Occipital lobe (tissue), 2 donors: ENCODE results near the gene EIF1AD. TPM values are rescaled to one million over a fixed set of nuclear protein-coding genes. Genes with fewer than 3 reads are reported as not detected.
"Not testable (repeated sequence)": the region's sequence is repeated elsewhere in the genome, so short reads cannot be mapped to it uniquely, and the experiment has no call there.

ENCODE experiments used
- DNase-seq: peaks from one replicate; lab custom pipeline; 2025; lab: John Stamatoyannopoulos, UW
- total RNA-seq: library from RNA; depleted of rRNA; stranded (reverse); fragments of >200 nt; gene quantifications from one replicate; pipeline ENCODE4 v1.2.3, GENCODE V29; 2014

Gene EIF1AD
- total RNA-seq, 1 donor from 2014 or later, result 20.7 TPM

DNA sequence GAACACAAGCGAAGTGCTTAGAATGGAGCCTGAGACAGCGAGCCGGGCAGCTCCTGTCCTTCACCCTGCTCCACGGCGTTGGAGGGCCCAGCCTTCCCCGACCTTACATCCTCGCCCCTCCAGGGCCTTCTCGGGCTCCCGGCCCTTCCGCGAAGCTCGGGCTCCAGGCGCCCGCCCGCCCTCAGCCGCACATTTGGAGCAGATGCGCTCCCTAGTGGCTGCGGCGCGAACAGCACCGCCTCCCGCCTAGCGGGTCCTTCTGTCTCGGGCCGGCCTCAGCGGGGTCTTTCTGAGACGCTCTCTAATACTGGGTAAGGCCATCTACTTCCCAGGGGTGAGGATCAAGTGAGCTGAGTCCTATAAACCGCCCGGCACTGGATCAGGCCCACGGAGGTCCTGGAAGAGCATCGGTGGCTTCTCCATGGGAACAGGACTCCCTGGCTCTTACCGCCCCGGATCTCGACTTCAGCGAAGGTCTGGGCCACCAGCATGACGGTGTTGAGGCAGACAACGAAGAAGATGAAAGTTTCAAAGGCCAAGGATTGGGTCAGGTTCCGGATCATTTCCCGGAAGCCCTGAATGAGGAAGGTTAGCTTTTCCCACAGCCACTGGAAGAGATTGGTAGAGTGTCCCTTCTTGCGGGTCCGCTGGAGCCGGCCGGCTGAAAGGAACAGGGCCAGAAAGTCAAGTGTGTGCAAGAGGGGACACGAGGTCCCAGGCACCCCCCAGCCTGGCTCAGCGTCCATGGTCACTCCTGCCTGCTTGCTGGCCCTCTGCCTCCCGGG, 20.6 kb upstream of the EIF1AD start:
- DNase-seq, result no peak

DNA sequence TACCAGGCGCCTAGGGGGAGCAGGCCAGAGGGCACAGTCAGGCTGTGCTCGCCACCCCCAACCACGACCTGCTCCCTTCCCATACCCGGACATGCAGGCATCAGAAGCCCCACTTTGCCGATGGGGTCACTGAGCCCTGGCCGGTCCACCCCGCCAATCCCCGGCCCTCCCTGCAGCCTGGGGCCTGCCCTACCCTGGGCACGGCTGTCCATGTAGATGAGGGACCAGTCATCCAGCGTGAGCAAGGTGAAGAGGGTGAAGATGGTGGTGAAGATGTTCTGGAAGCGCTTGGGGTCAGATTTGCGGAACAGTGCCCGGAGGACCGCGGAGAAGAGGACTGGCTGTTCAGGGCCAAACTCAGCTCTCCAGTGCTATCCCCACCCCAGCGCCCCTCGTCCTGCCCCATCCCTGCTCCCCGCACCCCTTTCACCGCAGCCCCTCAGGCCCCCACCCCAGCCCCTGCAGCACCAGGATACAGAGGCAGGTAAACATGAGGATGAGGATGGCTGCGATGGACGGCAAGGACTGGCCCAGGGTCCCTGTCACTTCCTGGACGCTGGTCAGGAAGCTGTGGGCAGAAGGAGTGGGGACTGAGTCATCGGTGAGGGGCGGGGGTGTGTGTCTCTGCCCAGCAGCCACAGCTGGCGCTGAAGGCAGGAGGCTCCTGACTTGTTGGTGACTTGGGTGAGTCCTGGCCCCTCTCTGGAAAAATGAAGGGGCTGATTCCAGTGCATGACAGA, 18.8 kb upstream of the EIF1AD start:
- DNase-seq, result no peak

DNA sequence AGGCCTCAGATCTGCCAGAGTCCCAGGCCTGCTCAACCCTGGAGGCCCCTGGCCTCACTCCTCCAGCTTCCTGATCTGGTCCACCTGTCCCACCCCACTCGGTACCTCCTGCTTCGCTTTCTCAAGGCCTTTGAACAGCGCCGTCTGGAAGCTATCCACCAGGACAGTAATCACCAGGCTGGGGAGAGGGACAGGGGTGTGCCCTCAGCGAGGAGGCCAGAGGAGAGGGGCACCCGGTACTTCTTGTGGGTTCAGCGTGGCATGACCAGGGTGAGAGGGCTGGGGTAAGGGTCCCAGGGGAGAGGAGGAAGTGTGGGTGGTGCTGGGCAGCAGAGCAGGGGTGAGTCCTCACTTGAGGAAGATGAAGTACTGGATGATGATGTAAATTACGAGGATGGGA, 18.3 kb upstream of the EIF1AD start:
- no peak for DNase-seq

DNA sequence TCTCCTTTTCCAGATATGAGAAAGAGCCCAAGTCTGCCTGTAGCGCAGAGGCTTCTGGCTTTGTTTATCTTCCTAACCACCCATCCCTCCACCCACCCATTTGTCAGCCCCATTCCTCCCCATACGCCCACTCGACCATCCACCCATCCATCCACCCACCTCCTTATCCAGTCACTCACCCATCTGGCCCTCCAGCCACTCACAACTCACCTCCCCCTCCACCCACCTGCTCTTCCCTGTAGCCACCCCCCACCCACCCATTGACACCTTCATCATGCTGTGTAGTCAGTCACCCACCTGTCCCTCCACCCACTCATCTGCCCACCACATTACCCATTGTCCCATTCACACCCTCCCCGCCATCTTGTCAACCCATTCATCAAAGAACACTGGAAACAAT, 15.4 kb upstream of the EIF1AD start:
- DNase-seq, result no peak

DNA sequence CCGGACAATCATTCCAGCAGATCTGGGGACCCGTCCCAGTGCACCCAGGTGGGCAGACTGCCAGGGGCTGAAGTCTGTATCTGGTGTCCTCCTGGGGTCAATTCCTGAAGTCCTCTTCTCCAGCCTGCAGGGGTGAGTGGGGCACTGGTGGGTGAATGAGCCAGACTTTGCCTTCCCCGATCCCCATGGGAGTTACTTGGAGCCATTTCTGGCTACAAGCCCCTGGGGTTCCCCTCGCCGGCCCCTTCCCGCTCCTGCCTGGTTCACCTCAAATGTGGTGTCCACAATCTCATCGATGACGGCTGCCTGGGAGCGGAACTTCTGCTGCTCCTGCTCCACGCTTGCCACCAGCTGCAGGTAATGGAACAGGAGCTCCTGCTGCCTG, 14.8 kb upstream of the EIF1AD start:
- no peak for DNase-seq

DNA sequence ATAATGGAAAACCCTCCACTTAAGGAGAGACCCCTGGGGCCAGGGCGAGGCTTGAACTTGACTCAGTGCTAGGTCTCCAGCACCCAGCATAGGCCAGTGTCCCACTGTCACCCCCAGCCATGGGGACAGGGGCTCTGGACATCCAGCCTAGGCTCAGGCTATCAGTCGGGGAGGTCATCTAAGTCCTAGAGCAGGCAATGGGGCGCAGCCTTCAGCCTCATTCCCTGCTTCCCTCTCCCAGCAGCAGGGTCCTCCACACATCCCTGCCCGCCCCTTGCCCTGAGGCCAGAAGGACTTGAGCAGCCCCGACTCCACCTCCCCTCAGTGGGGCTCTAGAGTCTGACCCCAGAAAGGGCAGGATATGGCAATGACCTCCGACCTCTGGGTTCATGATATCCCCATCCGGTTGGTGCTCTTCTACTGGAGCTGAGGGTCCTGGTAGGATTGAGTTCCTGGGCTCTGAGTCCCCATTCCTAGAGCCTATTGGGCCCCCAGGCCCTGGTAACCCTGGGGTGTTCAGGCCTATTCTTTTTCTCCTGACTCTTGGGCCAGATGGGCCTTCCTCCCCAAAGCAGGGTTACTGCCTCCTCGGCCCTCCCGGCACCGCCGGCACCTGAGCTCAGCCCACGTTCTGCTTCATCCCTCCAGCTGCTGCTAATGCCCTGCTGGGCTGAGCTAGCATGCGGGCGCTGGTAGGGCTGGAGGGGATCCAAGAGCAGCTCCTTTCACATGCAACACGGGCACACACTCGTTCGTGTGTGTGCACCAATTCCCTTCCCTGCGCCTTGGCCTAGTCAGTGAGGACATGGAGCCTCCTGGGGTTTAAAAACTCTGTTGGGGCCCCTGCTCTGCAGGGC, 14.2 kb upstream of the EIF1AD start:
- no peak for DNase-seq

DNA sequence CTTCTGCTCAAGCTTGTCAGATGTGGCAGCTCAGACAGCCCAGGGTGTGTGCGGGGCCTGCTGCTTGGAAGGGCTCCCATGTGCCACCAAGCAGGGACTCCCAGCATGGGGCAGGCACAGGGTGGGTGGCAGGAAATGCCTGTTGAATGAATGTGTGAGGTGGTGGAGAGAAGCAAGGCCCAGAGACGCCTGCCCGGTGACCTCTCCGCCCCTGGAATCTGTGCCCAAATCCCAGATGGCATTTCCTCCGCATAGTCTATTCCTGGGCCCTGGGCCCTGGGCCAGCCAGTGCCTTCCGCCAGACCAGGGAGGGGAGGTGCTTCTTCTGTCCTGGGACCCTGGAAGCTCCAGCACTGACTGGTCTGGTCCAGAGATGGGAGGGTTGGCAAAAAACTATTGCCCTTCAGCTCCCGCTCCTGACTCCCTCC, 13.5 kb upstream of the EIF1AD start:
- DNase-seq, result no peak

DNA sequence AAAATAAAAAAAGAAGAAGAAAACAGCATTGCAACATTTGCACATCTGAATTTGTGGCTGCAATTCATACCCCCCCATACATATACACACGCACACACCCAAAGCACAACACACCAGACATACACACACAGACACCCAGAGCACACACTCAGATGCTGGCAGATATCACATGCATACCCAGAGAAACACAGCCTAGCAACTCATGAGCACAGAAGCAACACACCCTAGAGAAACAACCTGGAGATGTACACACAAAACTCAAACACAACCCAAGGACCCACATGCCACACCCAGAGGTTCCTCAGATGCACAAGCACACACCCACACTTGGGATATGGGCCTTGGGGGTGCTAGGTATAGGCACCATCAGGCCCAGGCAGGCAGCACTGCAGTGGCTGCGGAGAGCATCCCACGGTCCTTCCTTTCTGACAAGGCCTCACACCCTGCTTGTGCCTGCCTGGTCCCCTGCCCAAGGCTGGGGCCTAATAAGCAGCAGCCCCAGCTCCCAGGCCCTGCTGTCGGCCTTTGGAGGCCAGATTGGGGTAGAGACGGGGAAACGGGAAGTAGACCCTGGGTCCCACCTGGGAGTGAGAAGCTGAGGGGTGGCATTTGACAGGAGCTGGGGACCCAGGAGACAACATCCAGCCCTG, 13.0 kb upstream of the EIF1AD start:
- DNase-seq, result no peak

DNA sequence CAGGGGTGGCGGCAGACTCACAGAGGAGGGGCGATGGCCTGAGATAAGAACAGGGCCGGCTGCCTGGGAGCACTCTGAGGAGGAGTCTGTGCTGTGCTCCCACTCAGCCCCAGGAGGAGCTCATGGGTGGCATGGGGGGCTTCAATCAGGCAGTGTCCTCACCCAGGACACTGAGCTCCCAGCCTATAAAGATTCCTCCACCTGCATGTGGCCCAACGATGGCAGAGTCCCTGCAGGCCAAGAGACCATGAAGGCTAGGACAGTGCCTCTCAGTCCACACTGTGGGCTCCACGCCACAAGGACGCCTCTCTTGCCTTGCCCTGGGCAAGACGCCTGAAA, 11.8 kb upstream of the EIF1AD start:
- no peak for DNase-seq

DNA sequence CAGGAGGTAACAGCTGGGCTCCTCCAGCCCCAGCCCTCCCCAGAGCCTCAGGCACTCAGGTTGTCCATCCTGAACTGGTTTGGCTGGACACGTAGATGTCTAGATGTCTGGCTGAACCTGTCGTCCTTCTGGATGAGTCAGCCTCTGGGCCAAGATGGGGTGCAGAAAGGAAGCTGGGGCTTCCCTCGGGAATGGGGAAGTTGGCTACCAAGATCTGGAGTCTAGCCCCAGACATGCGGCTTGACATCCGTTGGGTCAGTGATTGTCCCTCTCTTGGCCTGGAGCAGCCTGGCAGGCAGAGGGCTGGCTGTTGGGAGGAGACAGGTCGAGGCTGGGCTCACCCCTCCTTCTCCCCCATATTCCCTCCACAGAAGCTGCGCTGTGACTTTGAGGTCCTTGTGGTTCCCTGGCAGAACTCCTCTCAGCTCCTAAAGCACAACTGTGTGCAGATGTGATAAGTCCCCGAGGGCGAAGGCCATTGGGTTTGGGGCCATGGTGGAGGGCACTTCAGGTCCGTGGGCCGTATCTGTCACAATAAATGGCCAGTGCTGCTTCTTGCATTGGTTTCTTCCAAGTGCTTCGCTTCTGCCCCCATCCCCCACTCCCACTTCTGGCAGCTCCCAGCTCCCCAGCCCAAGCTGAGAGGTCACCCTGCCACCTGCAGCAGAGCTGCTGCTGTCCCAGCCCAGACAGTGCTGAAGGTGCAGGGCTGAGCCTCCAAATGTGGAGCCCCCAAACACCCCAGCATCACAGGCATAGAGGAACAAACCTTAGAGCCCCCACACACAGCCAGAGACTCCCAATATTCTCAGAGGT, 11.2 kb upstream of the EIF1AD start:
- no peak for DNase-seq

DNA sequence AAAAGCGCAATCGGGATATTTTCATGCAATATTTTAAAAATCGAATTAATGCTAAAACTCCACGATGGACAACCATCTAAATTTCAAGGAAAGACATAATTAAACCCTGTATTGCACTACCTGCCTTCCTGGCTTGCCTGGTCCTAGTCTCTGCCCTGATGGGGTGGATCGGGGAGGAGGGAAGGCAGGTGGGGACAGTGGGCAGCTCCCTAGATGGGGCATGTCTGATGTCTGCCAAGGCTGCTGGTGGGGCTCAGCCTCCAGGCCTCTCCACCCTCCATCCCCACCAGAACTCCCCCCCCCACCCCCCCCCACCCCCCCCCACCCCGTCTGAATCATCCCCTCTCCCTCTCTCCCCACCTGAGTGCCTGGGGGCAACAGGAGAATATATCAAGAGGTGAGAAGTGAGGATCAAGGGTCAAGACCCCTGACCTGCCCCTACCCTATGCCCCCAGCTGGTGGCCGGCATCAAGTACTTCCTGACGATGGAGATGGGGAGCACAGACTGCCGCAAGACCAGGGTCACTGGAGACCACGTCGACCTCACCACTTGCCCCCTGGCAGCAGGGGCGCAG, 10.5 kb upstream of the EIF1AD start:
- DNase-seq, result no peak

DNA sequence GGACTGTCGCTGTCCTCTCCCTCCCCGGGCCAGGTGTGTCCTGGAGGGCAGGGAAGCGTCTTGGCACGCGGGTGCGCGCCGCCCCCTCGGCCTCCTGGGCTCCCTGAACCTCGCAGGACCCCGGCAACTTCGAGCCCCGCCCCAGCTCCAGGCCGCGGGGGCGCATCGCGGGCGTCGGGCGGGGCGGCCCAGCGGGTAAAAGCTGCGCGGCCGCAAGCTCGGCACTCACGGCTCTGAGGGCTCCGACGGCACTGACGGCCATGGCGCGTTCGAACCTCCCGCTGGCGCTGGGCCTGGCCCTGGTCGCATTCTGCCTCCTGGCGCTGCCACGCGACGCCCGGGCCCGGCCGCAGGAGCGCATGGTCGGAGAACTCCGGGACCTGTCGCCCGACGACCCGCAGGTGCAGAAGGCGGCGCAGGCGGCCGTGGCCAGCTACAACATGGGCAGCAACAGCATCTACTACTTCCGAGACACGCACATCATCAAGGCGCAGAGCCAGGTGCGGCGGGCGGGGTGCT, 9.9 kb upstream of the EIF1AD start, which contains the start of gene CST6:
TSS of gene CST6 (plus strand) at position 224 of the 519 bp plus-strand sequence. CDS start at position 261, 37 bp downstream.
- DNase-seq, result no peak

DNA sequence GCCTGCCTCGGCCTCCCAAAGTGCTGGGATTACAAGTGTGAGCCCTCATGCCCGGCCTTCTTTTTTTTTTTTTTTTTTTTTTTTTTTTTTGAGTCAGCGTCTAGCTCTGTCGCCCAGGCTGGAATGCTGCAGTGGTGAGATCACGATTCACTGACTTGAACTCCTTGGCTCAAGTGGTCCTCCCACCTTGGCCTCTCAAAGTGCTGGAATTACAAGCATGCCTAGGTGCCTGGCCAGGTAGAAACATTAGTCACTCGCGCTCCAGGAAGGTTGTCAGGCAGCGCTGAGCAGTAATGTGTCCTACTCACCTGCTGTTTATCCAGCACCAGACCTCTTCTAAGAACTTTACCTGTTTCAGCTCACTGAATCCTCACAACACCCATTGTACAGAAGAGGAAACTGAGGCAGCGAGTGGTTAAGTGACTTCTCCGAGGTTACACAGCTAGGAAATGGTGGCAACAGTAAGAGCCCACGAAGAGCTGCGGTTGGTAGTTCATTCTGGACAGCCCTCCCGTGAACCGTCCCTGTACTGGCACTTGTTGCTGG, 9.4 kb upstream of the EIF1AD start:
- DNase-seq, result no peak

DNA sequence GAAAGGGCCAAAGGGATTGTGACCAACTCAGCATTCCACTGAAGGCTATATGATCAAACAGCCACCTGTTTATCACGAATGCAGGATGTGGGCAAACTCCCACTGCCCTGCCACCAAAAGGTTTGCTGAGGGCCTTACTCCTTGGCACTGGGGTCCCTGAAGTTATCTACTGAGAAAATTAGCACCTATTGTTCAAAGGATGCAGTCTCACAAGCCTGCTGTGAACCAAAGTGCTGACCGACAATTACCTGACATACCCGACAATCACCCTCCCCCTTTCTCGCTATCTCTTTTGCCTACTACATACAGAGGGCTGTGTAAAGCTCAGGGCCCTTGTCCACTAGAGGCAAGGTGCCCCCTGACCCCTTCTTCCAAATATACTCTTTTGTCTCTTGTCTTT, 8.1 kb upstream of the EIF1AD start:
- DNase-seq, result not testable (repeated sequence)

DNA sequence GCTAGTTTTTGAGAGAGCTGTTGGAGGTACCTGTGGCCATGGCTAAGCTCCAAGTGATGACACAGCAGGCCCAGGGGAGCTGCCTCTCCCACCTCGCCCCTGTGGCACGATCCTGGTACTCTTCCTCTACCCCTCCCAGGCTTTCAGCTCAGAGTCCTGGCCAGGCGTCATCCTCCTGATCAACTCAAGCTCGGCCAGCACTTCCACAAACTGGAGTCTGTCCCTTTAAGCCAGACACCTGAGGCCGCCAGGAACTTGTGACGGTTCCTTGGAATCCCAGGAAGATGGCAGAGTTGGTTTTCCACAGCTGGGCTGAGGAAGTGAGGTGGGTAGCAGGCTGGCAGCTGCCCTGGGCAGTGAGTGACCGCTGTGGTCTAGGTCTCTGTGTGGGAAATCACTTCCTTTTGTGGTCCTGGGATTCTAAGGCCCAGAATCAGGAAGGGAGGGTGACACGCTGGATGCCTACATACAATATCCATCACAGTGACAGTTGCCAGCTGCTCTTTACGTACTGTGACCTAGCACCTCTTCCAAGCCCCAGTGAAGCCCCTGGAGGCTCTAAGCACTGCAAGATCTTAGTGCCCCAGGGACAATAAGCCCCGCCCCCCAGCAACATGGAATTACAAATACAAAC, 6.6 kb upstream of the EIF1AD start:
- no peak for DNase-seq

DNA sequence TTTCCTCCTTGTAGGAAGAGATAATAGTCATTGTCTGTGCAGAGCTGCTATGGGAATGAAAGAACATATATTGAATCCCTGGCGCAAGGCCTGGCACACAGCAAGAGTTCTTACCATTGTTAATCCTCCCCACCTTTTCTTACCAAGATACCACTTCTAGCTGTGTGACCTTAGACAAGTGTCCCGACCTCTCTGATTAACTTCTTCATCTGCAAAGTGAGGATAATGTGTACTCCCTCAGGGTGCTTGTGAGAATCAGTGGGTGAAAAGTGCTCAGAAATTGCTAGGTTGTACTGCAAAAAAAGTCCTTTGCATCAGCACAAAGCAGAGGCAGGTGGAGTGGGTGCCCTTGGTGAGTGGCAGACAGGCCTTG, 6.1 kb upstream of the EIF1AD start:
- DNase-seq, result no peak

DNA sequence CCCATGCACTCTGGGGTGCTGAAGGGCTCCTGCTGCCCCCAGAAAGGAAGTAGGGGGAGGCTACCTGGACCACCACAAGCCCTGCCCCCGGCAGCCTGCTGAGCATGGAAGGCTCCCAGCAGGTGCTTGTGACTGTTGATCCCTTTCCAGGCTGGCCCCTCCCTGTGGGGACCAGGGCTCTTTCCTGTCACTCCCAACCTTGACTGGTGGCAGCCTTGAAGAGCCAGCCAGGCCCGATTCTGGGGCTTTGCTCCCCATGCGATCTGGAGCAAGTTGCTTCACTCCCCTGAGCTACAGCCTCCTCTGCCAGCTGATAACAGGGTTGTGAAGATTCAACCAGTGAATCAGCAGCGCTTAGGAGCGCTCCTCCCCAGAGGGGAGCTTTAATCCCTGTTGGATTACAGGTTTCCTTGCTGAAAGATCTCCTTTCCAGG, 5.3 kb upstream of the EIF1AD start:
- DNase-seq, result no peak

DNA sequence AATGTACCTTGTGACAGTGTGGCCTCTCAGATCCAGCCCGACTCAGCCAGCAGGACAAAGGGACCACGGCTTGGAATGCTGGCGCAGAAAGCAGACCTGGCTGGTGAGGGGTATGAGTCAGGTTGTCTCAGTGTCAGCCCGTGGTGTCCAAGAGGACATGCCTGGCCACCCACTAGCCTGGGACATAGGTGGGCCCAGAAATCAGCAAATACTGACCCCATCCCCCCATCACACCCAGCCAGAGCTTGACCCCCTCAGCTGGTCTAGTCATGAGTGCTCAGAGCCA, 4.9 kb upstream of the EIF1AD start:
- DNase-seq, result no peak

DNA sequence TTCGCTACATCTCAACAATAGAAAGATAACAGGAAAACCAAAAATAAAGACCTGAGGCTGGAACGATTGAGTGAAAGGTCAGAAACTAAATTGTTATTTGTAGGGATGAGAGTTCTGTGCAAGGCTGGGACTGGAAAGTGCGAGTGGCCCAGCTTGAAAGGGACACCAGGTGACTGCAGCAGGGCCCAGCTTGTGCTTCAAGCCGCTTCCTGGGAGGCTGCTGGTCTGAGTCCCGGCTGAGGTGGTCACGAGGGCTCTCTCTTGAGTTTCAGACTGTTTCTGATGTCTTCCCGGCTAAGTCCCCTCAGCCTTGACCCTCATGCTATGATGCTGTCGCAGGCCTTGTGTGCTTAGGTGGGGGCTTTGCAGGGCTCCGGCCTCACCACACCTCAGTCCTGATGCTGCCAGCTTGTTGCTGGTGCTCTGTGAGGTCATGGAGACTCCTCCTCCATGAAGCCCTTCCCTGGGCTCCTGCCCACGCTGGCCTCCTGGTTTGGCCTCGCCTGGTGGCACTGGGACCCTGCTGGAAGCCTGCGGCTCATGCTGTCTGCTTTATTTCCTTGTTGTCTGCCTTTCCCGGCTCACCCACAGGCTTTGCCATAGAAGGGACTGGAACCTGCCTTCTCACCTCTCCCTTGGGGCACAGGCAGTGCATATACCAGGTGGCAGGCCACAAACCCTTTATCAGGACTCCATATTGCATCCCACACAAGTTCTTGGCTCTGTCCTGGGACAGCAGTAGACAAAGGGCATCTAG, 4.4 kb upstream of the EIF1AD start:
- no peak for DNase-seq
